Esophagus muscularis mucosa (tissue), 4 donors: ENCODE results near the gene THOP1. TPM values are rescaled to one million over a fixed set of nuclear protein-coding genes. Genes with fewer than 3 reads are reported as not detected.

Experiments used
- DNase-seq: peaks from one replicate; pipeline ENCODE4 v3.0.0-alpha.2; 2017; ENCODE audit errors: extremely low spot score
- H3K27ac ChIP-seq, 4 donors: fragments of 200-600 bp; sonication (generic); replicated peaks in 1 of 4; 1 replicate in 3 of 4; 2 replicates in 1 of 4; pipeline ENCODE4 v1.5.1; 2016 to 2019; ENCODE audit warnings: mild to moderate bottlenecking in 1 of 4
- H3K27me3 ChIP-seq, 4 donors: fragments of 200-600 bp; sonication (generic); one replicate each; pipeline versions ENCODE4 v1.5.1 to v1.6.0; 2016 to 2019
- H3K36me3 ChIP-seq, 4 donors: fragments of 200-600 bp; sonication (generic); one replicate each; pipeline ENCODE4 v1.5.1; 2016 to 2019
- H3K4me1 ChIP-seq, 4 donors: fragments of 200-600 bp; sonication (generic); one replicate each; pipeline ENCODE4 v1.5.1; 2016 to 2019
- H3K4me3 ChIP-seq, 4 donors: fragments of 200-600 bp; sonication (generic); 1 replicate in 2 of 4; 2 replicates in 2 of 4; pipeline ENCODE4 v1.5.1; 2016 to 2019; ENCODE audit warnings: mild to moderate bottlenecking in 4 of 4, moderate library complexity in 1 of 4
- H3K9me3 ChIP-seq, 4 donors: fragments of 200-600 bp; sonication (generic); 1 replicate in 3 of 4; 2 replicates in 1 of 4; pipeline ENCODE4 v1.5.1; 2016 to 2019
- CTCF ChIP-seq, 3 experiments: fragments of 200-600 bp in 2 of 3; fragments of 450-650 bp in 1 of 3; sonication (generic) in 2 of 3; IDR thresholded peaks; one replicate each; pipeline ENCODE4 v1.5.1; 2017 to 2019; ENCODE audit warnings: antibody characterized with exemption in 3 of 3, mild to moderate bottlenecking in 2 of 3, moderate library complexity in 1 of 3
- EP300 ChIP-seq: sonication (generic); formaldehyde crosslinking; IDR thresholded peaks from one replicate; pipeline ENCODE4 v1.6.1; 2017; ENCODE audit warnings: antibody characterized with exemption
- POLR2A ChIP-seq: fragments of 450-650 bp; IDR thresholded peaks from one replicate; pipeline ENCODE4 v1.6.1; 2017; ENCODE audit warnings: antibody characterized with exemption, moderate library complexity, mild to moderate bottlenecking, low read depth
- POLR2AphosphoS5 ChIP-seq, 2 donors: sonication (generic); formaldehyde crosslinking; IDR thresholded peaks; one replicate each; pipeline ENCODE4 v1.6.1; 2017; ENCODE audit warnings: antibody characterized with exemption in 2 of 2
- WGBS: methylation state at CpG from one replicate; pipeline ENCODE4 v1.1.5; 2018; 5-methylcytosine and 5-hydroxymethylcytosine counted together
- intact Hi-C: fragments of 100-400 bp; cut with DNase I; formaldehyde crosslinking; loops from one replicate; pipeline ENCODE4 v1.15.1; 2023
- total RNA-seq, 4 donors: library from RNA; depleted of rRNA; stranded (reverse); fragments of >200 nt; gene quantifications; one replicate each; pipeline versions ENCODE4 v1.1.0 to v1.2.1, GENCODE V29; 2016

The THOP1 gene
- total RNA-seq, 4 donors from 2014 or later: 22.8 to 65.3 (median 42.4) TPM

- 92% methylated on average over 27 of the region's 29 CpGs for WGBS
These were observed 18.3 kb downstream of the THOP1 start for GRCh38 chr19:2803486-2804155.

DNA sequence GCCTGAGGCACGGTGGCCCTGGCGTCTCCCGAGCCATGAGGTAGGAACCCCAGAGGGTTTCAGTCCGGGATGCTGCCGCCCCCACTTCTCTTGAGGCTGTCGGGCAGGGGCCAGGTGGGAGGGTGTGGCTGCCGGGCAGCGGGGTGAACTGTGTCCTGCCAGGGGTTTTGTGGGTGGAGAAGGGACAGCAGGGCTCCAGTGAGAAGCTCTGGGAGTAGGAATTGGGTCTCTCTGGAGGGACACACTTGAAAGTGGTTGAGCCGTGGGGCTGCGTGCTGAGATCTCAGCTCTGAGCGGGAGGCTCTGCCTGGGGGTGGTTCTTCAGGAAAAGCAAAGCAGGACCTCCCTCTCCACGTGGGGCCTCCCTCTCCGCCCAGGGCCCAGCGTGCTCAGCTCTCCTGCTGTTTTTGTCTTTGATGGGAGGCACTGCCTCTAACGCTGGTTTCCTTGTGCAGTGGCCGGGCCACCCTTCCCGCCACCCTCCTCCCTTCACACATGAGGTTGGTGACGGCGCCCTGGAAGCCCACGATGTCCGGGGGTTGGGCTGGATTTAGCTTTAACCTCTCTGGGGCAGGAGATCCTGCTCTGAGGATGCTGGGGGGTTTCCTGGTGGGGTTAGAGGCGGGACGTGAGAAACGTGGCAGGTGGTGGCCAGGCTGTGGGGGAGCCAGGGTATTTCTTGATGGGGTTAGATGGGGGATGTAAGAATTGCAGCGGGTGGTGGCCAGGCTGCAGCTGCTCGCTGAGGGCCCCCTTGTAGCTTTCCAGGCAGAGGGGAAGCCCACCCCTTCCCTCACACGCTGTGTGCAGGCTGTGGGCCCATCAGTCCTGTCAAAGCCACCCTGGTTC lies 19.1 kb downstream of the THOP1 start:
- intact Hi-C loops: no loop called here
- Histone ChIP-seq H3K9me3 (no peaks in the 10 kb centered on the region), H3K27ac (no peak overlapping the region), H3K4me1 (no peaks in the 10 kb centered on the region), H3K36me3 (peaks cover 26 to 94% (median 79%) of the 10 kb centered on the region in 4 donors), H3K27me3 (no peaks in the 10 kb centered on the region), H3K4me3 (no peak overlapping the region)
- no peak for DNase-seq
- 92% methylated on average over 18 of the region's 27 CpGs for WGBS
- no peak for TF ChIP-seq EP300
- no peak for TF ChIP-seq POLR2AphosphoS5 (IDR thresholded peaks at IDR 0.05)
- TF ChIP-seq POLR2A: no peak
- TF ChIP-seq CTCF (IDR thresholded peaks at IDR 0.05): no peak

More at GRCh38 chr19:2803486-2804155, 18.3 kb downstream of the THOP1 start:
- TF ChIP-seq EP300 (no peak), POLR2A (no peak), POLR2AphosphoS5 (IDR thresholded peaks at IDR 0.05) (no peak), CTCF (IDR thresholded peaks at IDR 0.05) (no peak)
- DNase-seq: no peak
- H3K4me1 ChIP-seq: no peaks in the 10 kb centered on the region
- intact Hi-C loops: no loop called here
- H3K36me3 ChIP-seq: peaks cover 22 to 93% (median 74%) of the 10 kb centered on the region in 4 donors
- H3K27ac ChIP-seq: no peak overlapping the region
- H3K9me3 ChIP-seq: no peaks in the 10 kb centered on the region
- no peak overlapping the region for H3K4me3 ChIP-seq
- H3K27me3 ChIP-seq: no peaks in the 10 kb centered on the region

GRCh38 chr19:2805261-2805900 lies 20.1 kb downstream of the THOP1 start:
- TF ChIP-seq POLR2A (no peak), CTCF (IDR thresholded peaks at IDR 0.05) (no peak), EP300 (no peak), POLR2AphosphoS5 (IDR thresholded peaks at IDR 0.05) (no peak)
- WGBS: 95% methylated on average over 17 of the region's 28 CpGs
- H3K4me3 ChIP-seq: no peak overlapping the region
- no peak for DNase-seq
- H3K4me1 ChIP-seq: no peaks in the 10 kb centered on the region
- intact Hi-C loops: no loop called here
- H3K27me3 ChIP-seq: no peaks in the 10 kb centered on the region
- no peaks in the 10 kb centered on the region for H3K9me3 ChIP-seq
- peaks cover 20 to 94% (median 80%) of the 10 kb centered on the region in 4 donors for H3K36me3 ChIP-seq
- no peak overlapping the region for H3K27ac ChIP-seq

DNA sequence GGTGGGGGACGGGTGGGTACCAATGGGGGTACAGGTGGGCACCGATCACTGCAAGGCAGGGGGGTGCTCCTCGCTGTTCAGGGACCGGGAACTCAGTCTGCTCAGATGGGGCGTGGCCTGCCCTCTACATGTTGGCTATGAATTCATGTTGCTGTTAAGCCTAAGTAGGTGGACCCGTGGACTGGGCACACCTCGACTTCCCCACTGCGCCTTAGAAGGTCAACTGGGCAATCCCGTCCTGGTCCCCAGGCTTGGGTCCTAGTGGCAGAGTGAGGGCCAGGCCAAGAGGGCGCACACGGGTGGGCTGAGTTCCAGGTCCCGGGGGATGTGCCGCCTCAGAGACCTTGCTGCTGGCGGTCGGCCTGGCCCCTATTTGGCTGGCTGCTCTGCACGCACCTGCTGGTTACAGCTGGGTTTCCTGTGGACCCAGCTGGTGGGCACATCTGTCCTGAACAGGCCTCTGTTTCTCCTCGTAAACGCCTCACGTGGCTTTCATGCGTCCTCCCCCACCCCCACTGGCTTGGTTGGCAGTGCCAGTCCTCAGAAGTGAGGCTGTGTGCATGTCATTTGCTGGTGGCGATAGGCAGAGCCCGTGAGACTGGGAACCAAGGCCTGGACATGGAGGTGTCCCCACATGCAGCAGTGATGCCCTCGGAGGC lies 20.8 kb downstream of the THOP1 start:
- intact Hi-C loops: no loop called here
- WGBS: 91% methylated on average over 16 of the region's 23 CpGs
- no peak for DNase-seq
- no peaks in the 10 kb centered on the region for H3K27me3 ChIP-seq
- TF ChIP-seq CTCF (IDR thresholded peaks at IDR 0.05): no peak
- no peak for TF ChIP-seq EP300
- H3K4me1 ChIP-seq: no peaks in the 10 kb centered on the region
- H3K9me3 ChIP-seq: no peaks in the 10 kb centered on the region
- H3K36me3 ChIP-seq: peaks cover 15 to 94% (median 78%) of the 10 kb centered on the region in 4 donors
- H3K27ac ChIP-seq: no peak overlapping the region
- H3K4me3 ChIP-seq: no peak overlapping the region
